Measurements from ENCODE around the gene OR8B12. TPM values are rescaled to one million over a fixed set of nuclear protein-coding genes. Genes with fewer than 3 reads are reported as not detected.

The OR8B12 gene
- total and polyA plus RNA-seq, 2 of the 4 experiments (the other 2 are of a cell fraction), result not detected

GRCh38 chr11:124570160-124570559, 26.7 kb upstream of the OR8B12 start:
- no peak overlapping the region for H2BK15ac ChIP-seq (ENCODE audit: low read depth, low read length)
- no peak overlapping the region for H3K14ac ChIP-seq (replicated peaks; ENCODE audit: low read depth, low read length)
- H3K9me1 ChIP-seq (ENCODE audit: insufficient read depth, low read length), result no peaks in the 10 kb centered on the region
- no peak overlapping the region for H3K4me3 ChIP-seq (ENCODE audit: insufficient read depth, low read depth, low read length)
- intact Hi-C loops (cut with micrococcal nuclease) (no loop called here), dilution Hi-C loops (cut with HindIII; ENCODE audit: low sequenced_read_pairs, unreplicated experiment) (no loop called here), in situ Hi-C loops (cut with MboI; ENCODE audit: low sequenced_read_pairs) (no loop called here)
- WGBS, 2 experiments (ENCODE audit: extremely low coverage in 2 of 2, insufficient read length in 1 of 2), result 0% methylated on average over 1 of the region's 7 CpGs; no CpG with 5 or more reads in 1 of the 2 experiments
- H3K18ac ChIP-seq (ENCODE audit: low read depth, low read length), result no peak overlapping the region
- no peak overlapping the region for H4K8ac ChIP-seq (ENCODE audit: low read depth in 2 of 2, low read length in 2 of 2)
- no TSS peak for BruUV-seq (replicated peaks)
- no peak overlapping the region for H2AK5ac ChIP-seq (ENCODE audit: low read depth, low read length)
- no peak overlapping the region for H3K23ac ChIP-seq (ENCODE audit: low read depth, low read length)
- ChIA-PET CTCF (no interaction called here), POLR2A (ENCODE audit: unreplicated experiment) (no interaction called here)
- ATAC-seq (ENCODE audit: low read depth) (no peak), DNase-seq (no peak)
- H3K4me2 ChIP-seq (ENCODE audit: low read depth, low read length), result no peak overlapping the region
- no peaks in the 10 kb centered on the region for H4K20me1 ChIP-seq (ENCODE audit: insufficient read depth, low read length)
- H2BK5ac ChIP-seq (ENCODE audit: low read depth, low read length, poor library complexity, severe bottlenecking), result no peak overlapping the region
- H2BK120ac ChIP-seq (ENCODE audit: low read depth, low read length), result no peak overlapping the region
- H2BK20ac ChIP-seq (ENCODE audit: low read depth, low read length), result no peak overlapping the region
- H3K36me3 ChIP-seq (ENCODE audit: control insufficient read depth, insufficient read depth, low read length), result no peaks in the 10 kb centered on the region
- H4K91ac ChIP-seq (ENCODE audit: insufficient read depth, low read depth, low read length), result no peak overlapping the region
- H3K9ac ChIP-seq (ENCODE audit: low read depth, low read length), result no peak overlapping the region
- peak overlapping the region; percentile 72 for H2AK9ac ChIP-seq (replicated peaks; ENCODE audit: low read depth, low read length, poor library complexity)
- H3K4ac ChIP-seq (ENCODE audit: low read depth, low read length), result no peak overlapping the region
- no peaks in the 10 kb centered on the region for H3K4me1 ChIP-seq (ENCODE audit: control insufficient read depth, insufficient read depth, low read length)
- TF ChIP-seq RFX5 (IDR thresholded peaks at IDR 0.05; ENCODE audit: low read depth, low read length), result no peak
- no peak for TF ChIP-seq BHLHE40 (IDR thresholded peaks at IDR 0.05; ENCODE audit: low read depth, low read length)
- TF ChIP-seq POLR2A (IDR thresholded peaks at IDR 0.05; ENCODE audit: low read depth, low read length), result no peak
- TF ChIP-seq RAD21 (IDR thresholded peaks at IDR 0.05; ENCODE audit: low read length), result no peak
- TF ChIP-seq CHD1 (IDR thresholded peaks at IDR 0.05; ENCODE audit: low read depth, low read length), result no peak
- TF ChIP-seq CTCF (conservative IDR thresholded peaks at IDR 0.05; ENCODE audit: low read depth, low read length), result no peak
- no peak for TF ChIP-seq MAFK (IDR thresholded peaks at IDR 0.05; ENCODE audit: low read depth, low read length)
- no peak for TF ChIP-seq ELK1 (IDR thresholded peaks at IDR 0.05; ENCODE audit: borderline replicate concordance, low read depth, low read length)
- TF ChIP-seq MXI1 (IDR thresholded peaks at IDR 0.05; ENCODE audit: borderline replicate concordance, low read depth, low read length), result no peak
- TF ChIP-seq FOS (IDR thresholded peaks at IDR 0.05; ENCODE audit: low read depth, low read length), result no peak
- TF ChIP-seq USF2 (IDR thresholded peaks at IDR 0.05; ENCODE audit: low read depth, low read length), result no peak
- no peak for TF ChIP-seq CEBPB (IDR thresholded peaks at IDR 0.05; ENCODE audit: low read depth, low read length)
- peaks cover 1% of the 10 kb centered on the region for H3K27me3 ChIP-seq (ENCODE audit: control insufficient read depth, insufficient read depth, low read length)
- no peaks in the 10 kb centered on the region for H3K79me1 ChIP-seq (ENCODE audit: low read depth in 1 of 2, low read length in 2 of 2)
- H2AFZ ChIP-seq (replicated peaks; ENCODE audit: low read length, poor library complexity), result no peak overlapping the region
- H3K27ac ChIP-seq (ENCODE audit: insufficient read depth, low read length), result no peak overlapping the region
- no peak overlapping the region for H4K5ac ChIP-seq (ENCODE audit: low read depth, low read length)
- H3K56ac ChIP-seq (ENCODE audit: extremely low read depth, insufficient read depth, low read length), result no peak overlapping the region
- H3K9me3 ChIP-seq (ENCODE audit: control insufficient read depth, insufficient read depth, low read length), result no peaks in the 10 kb centered on the region
